HG03521 (cell line): Measurements from ENCODE around the gene CD58.
"Not testable (repeated sequence)": the region's sequence is repeated elsewhere in the genome, so short reads cannot be mapped to it uniquely, and the experiment has no call there.

Experiments
- ATAC-seq: cut with Tn5 transposase; IDR thresholded peaks from one replicate; pipeline ENCODE4 v1.9.1; 2021; ENCODE audit warnings: mild to moderate bottlenecking, moderate library complexity; ENCODE audit not compliant: unreplicated experiment

The CD58 gene

GRCh38 chr1:116570358-116571214, at the start of gene CD58:
CD58 (minus strand) TSS chr1:116571026; CDS start chr1:116570972, 54 bp downstream.
- ATAC-seq = peak; percentile 73

- not testable (repeated sequence) for ATAC-seq
Measured at GRCh38 chr1:116620392-116620791, 49.6 kb upstream of the CD58 start.

DNA sequence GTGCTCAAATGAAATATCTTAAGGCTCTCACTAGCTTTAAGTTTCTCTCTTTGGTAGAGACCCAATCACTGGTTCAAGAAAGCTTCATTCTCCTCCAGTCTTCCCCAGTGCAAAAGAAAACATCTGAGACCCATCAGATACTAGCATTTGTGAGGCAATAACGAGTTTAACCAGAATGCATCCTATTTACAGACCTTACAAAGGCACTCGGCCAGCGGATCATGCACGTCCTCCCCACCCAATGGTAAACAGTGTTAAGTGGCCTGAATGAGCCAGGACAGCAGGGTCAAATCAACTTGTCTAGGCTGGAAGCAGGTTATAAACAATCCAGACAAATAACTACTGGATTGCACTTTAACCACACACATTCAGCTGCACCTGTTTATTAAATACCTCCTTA, 48.3 kb upstream of the CD58 start:
- not testable (repeated sequence) for ATAC-seq

GRCh38 chr1:116617808-116618207, 47.0 kb upstream of the CD58 start:
- ATAC-seq = not testable (repeated sequence)

- not testable (repeated sequence) for ATAC-seq
Measured at GRCh38 chr1:116613825-116614224, 43.0 kb upstream of the CD58 start.

DNA sequence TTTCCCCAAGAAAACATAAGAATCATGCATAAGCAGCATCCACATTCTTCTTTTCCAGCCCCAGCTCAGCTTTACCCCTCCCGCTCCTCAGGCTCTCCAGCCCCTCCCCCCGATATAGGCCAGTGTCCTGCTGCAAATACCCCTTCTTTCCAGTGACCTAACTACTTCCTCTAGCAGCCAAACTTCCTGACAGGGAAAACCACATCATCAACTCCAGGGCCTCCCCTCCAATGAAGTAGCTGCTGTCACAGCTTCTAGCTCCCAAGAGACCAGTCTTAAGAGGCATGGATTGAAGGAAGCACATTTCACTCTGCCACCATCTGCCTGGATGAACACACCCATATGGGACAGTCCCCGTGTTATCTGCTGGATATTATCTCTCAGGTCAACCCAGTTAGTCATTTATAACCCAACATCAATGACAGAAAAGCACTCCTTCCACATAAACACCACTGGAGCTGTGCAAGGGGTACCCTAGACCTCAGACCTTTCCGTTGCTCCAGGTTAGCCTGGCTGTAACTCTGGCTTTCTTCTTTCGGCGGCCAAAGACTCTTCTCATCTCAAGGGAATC, 39.1 kb upstream of the CD58 start:
- not testable (repeated sequence) for ATAC-seq

GRCh38 chr1:116608841-116609240, 38.0 kb upstream of the CD58 start:
- not testable (repeated sequence) for ATAC-seq

DNA sequence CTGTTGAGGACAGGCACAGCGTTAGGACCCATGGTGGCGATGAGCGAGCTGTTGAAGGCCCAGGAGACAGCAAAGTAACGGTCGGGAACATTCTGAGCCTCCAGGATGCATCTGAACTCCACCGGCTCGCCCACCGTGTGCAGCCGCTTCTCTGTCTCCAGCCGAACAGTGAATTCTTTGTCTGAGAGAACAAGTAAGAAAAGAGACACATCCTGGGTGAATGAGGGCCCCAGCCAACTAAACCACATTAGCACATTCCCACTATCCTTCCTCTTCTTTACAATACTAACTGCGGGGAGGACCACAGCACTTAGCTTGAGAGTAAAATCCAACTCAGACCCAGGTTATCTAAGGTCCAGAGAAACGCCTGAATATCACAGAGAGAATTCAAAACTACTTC, 37.3 kb upstream of the CD58 start:
- ATAC-seq = not testable (repeated sequence)

- ATAC-seq = not testable (repeated sequence)
Measured at GRCh38 chr1:116607463-116607862, 36.6 kb upstream of the CD58 start.

GRCh38 chr1:116606067-116606466, 35.2 kb upstream of the CD58 start:
- not testable (repeated sequence) for ATAC-seq

DNA sequence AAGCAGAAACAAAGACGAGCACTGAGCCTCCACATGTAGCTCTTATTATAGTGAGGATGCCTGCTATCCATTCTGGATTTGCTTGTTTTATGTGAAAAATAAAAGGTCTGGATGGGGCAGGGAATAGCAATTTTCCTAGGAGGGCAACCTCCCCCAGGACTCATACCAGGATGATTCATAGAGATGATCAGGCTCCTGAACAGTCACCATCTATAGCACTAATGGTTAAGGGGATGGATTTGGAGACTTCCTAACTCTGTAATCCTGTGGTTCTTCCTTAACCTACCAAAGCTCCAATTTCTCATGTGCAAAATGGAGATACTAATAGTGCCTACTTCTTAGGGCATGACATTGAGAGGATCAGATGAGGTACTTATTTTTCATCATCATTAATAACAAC, 34.5 kb upstream of the CD58 start:
- ATAC-seq = no peak

DNA sequence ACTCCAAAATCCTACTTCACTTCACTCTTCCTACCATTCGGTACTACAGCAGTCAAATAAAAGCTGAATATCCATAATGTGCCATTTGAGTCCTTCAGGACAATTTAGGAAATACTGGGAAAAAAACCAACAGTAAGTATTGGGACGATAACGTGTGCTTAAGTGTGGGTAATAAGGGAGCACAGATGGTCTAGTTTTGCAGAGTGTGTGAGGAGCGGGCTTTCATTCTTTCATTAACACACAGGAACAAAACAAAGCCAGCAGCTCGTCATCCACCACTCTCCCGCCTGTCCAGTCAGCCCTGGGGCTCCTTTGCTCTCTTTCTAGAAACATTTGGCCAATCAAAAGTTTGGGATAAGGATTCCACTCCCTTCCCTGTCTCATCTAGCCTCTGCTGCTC, 33.6 kb upstream of the CD58 start:
- not testable (repeated sequence) for ATAC-seq

- not testable (repeated sequence) for ATAC-seq
Measured at GRCh38 chr1:116603646-116604045, 32.8 kb upstream of the CD58 start.

- ATAC-seq = not testable (repeated sequence)
Measured at GRCh38 chr1:116599369-116599768, 28.5 kb upstream of the CD58 start.

- ATAC-seq = not testable (repeated sequence)
Measured at GRCh38 chr1:116598420-116599036, 27.7 kb upstream of the CD58 start.

DNA sequence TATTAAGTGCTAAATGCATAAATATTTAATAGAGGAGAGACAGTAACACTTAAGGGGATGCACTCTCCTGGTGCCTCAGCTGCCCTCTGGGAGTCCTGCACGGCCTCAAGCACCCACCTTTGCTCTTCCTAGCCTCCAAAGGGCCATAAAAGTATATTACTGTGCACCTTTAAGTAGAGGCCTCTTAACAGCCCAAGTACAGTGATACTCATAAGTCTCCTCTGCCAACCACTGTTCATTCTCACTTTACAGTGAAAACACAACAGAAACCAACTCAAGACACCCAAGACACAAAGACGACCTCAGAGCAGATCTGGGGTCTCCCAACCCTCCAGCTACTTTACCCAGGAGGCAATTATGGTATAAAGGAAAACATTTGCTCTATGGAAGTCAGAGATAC, 26.6 kb upstream of the CD58 start:
- ATAC-seq = peak; percentile 83

DNA sequence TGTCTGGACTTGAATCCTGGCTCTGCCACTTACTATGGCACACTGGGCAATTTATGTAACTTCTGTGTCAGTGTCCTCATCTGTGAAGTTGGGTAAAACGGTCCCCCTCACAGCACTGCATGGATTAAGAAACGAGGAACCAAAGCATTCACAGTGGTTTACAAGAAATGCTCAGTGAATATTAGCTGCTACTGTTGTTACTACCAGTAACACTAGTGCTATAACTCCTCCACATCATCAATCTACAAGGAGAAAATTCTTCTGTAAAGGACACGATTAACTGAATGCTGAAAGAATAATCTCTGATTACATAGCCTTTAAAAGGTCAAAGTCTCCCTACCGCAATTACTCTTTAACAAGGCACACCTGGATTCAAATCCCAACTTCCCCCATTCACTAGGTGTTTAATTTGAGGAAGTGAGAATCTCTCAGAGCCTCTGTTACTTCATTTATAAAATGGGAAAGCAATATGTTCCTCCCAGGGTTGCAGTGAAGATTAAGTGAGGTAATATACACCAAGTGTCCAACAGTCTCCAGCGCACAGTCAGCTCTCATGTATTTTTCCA, 26.0 kb upstream of the CD58 start:
- ATAC-seq = not testable (repeated sequence)

DNA sequence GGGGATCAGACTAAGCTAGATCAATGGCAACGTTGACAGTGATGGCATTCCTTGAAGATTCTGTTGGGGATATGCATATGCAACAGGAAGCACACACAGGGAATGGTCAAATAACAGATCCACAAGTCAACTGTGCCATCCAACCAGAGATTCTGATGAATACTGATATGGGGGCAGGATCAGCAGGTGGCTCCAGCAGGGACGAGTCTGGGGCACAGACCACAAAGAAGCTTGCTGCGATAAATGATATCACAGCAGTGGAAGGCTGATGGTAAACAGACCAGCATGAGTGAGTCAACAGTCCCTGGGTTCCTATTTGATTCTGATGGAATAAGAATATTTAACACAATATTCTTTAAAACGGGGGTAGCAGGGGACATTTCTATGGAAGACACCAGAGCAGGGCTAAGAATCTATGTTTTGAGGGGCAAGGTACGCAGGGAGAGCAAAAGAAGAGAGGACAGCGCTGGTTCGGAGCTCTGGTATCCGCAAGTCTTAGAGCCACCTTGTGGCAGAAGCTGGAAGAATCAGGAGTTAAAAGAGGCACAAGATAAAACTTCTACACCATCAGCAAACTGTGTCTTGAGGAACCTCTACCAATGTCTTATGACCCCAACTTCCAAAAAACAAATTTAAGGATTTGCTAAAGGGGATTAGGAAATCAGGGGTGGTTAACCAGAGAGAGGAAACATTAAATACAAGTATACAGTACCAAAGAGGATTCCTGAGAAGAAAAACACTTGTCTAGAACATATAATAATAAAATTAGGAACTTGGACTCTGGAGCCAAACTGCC, 25.3 kb upstream of the CD58 start:
- not testable (repeated sequence) for ATAC-seq

DNA sequence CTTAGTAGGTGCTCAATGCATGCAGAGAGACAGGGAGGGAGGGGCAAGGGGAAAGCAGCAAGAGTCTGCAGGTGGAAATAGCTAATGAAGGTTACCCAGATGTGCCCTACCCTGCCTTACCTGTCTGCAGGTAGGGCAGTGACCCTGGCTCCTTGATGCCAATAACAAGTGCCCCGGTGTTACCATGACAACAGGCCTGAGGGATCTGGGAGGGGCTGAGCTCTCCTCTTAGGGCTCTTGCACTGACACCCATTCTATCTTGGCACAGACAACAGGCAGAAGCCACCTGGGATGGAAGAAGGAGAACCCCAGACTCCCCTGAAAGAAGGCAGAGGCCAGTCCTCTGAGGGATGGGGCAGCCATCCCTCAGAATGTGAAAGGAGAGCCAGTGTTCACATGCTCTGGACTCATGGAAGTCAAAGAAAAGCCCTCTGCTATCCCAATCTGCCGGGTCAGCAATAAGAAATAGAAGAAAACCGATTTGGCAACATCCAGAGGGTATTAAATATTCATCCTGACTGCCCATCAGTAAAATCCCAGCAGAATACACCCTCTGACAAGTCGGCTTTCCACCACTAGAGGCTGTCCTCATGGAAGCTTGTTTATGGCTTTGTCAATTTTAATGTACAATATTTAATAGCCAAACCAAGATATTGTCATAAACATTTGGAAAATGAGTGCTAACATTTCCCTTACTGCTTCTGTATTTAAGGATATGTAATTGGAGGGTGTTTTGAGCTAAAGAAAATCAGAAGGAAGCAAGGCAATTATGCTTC, 24.4 kb upstream of the CD58 start:
- ATAC-seq = not testable (repeated sequence)

DNA sequence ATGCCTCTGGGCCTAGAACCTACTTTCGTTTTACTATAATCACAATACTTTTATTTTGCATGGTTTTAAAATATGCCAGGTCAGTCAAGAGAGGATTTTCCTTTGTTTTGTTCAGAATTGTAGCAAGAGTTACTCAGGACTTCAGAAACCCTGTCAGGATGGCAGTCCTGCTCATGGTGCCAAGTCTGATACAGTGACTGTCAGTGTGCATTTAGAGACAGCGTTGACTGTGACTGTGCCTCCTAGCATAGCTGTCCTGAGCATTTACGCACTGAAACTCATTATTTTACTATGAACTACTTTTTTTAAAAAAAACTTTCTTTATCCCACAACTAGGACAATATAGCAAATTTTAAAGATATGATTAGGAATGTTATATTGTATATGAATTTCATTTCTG, 23.2 kb upstream of the CD58 start:
- ATAC-seq = not testable (repeated sequence)
